MM.1S (cell line): ENCODE data around the gene NDUFAF2.

Experiments used
- DNase-seq: peaks from one replicate; pipeline ENCODE4 v3.0.0-alpha.2; 2015
- H2AFZ ChIP-seq: fragments of 300-600 bp; sonication (generic); 2 replicates; pipeline ENCODE4 v1.6.0; 2016; ENCODE audit warnings: antibody characterized with exemption, low read length
- H3F3A ChIP-seq: fragments of 300-600 bp; sonication (generic); 2 replicates; pipeline ENCODE4 v1.6.1; 2016; ENCODE audit warnings: mild to moderate bottlenecking, antibody characterized with exemption, low read length, moderate library complexity, mixed read lengths; ENCODE audit not compliant: insufficient read depth
- H3K27ac ChIP-seq: fragments of 300-600 bp; sonication (generic); 2 replicates; pipeline ENCODE4 v1.5.1; 2016; ENCODE audit warnings: mild to moderate bottlenecking, low read length
- H3K27me3 ChIP-seq: fragments of 300-600 bp; sonication (generic); replicated peaks from 2 replicates; pipeline ENCODE4 v1.6.0; 2016; ENCODE audit warnings: low read length; ENCODE audit not compliant: insufficient read depth
- H3K36me3 ChIP-seq: fragments of 300-600 bp; sonication (generic); replicated peaks from 2 replicates; pipeline ENCODE4 v1.6.1; 2016; ENCODE audit warnings: mild to moderate bottlenecking, low read length, mixed read lengths; ENCODE audit not compliant: insufficient read depth
- H3K4me1 ChIP-seq: fragments of 300-600 bp; sonication (generic); 2 replicates; pipeline ENCODE4 v1.6.1; 2016; ENCODE audit warnings: low read length, mixed read lengths
- H3K4me2 ChIP-seq: fragments of 300-600 bp; sonication (generic); 2 replicates; pipeline ENCODE4 v1.6.0; 2016; ENCODE audit warnings: low read depth, low read length
- H3K4me3 ChIP-seq: fragments of 300-600 bp; sonication (generic); 2 replicates; pipeline ENCODE4 v1.5.1; 2016; ENCODE audit warnings: low read length, mixed read lengths
- H3K79me2 ChIP-seq: fragments of 300-600 bp; sonication (generic); 2 replicates; pipeline ENCODE4 v1.6.1; 2016; ENCODE audit warnings: mixed run types, low read length, mixed read lengths
- H3K9ac ChIP-seq: fragments of 300-600 bp; sonication (generic); 2 replicates; pipeline ENCODE4 v1.6.1; 2016; ENCODE audit warnings: low read length, mixed read lengths
- H3K9me2 ChIP-seq: fragments of 300-600 bp; sonication (generic); replicated peaks from 2 replicates; pipeline ENCODE4 v1.6.1; 2016; ENCODE audit warnings: mild to moderate bottlenecking, low read length, mixed read lengths; ENCODE audit not compliant: insufficient read depth
- H3K9me3 ChIP-seq: fragments of 300-600 bp; sonication (generic); replicated peaks from 2 replicates; pipeline ENCODE4 v1.6.1; 2016; ENCODE audit warnings: mild to moderate bottlenecking, low read length, mixed read lengths; ENCODE audit not compliant: insufficient read depth
- H4K20me1 ChIP-seq: fragments of 300-600 bp; sonication (generic); 2 replicates; pipeline ENCODE4 v1.6.1; 2016; ENCODE audit warnings: mild to moderate bottlenecking, low read length, moderate library complexity, mixed read lengths; ENCODE audit not compliant: insufficient read depth
- CTCF ChIP-seq: fragments of 300-600 bp; sonication (generic); IDR thresholded peaks from 2 replicates; pipeline ENCODE4 v1.5.1; 2016; ENCODE audit warnings: antibody characterized with exemption, low read length, mixed read lengths
- EZH2 ChIP-seq: fragments of 300-600 bp; sonication (generic); optimal IDR thresholded peaks from 2 replicates; pipeline ENCODE3; 2017; ENCODE audit warnings: low read depth, mild to moderate bottlenecking, antibody characterized with exemption, low read length, mixed read lengths
- EZH2phosphoT487 ChIP-seq: fragments of 300-600 bp; sonication (generic); IDR thresholded peaks from 2 replicates; pipeline ENCODE4 v1.6.1; 2018; ENCODE audit warnings: antibody characterized with exemption, low read length

The NDUFAF2 gene

GRCh38 chr5:61177716-61178115, 232.7 kb downstream of the NDUFAF2 start:
- Histone ChIP-seq H3K36me3 (no peaks in the 10 kb centered on the region), H4K20me1 (no peaks in the 10 kb centered on the region), H3K9ac (no peak overlapping the region), H3K9me3 (no peaks in the 10 kb centered on the region), H3K27ac (no peak overlapping the region), H2AFZ (peak overlapping the region; percentile 21; the same call in 1 of the 2 replicates), H3K4me2 (peak overlapping the region; percentile 17; the same call in 1 of the 2 replicates), H3K27me3 (no peaks in the 10 kb centered on the region), H3K79me2 (no peaks in the 10 kb centered on the region), H3K4me1 (peaks cover 10% of the 10 kb centered on the region; the same call in 1 of the 2 replicates), H3K4me3 (no peak overlapping the region), H3F3A (no peaks in the 10 kb centered on the region), H3K9me2 (no peaks in the 10 kb centered on the region)
- DNase-seq: peak; percentile 58
- TF ChIP-seq EZH2: no peak
- no peak for TF ChIP-seq EZH2phosphoT487
- TF ChIP-seq CTCF: no peak

GRCh38 chr5:61178702-61179101, 233.7 kb downstream of the NDUFAF2 start:
- Histone ChIP-seq H3K4me3 (no peak overlapping the region), H3K27me3 (no peaks in the 10 kb centered on the region), H3K36me3 (no peaks in the 10 kb centered on the region), H3K4me2 (no peak overlapping the region), H3K9me2 (no peaks in the 10 kb centered on the region), H2AFZ (no peak overlapping the region), H3K79me2 (no peaks in the 10 kb centered on the region), H3K9me3 (no peaks in the 10 kb centered on the region), H3K4me1 (peaks cover 10% of the 10 kb centered on the region; the same call in 1 of the 2 replicates), H3K9ac (no peak overlapping the region), H3K27ac (no peak overlapping the region), H4K20me1 (no peaks in the 10 kb centered on the region), H3F3A (no peaks in the 10 kb centered on the region)
- TF ChIP-seq CTCF: no peak
- no peak for TF ChIP-seq EZH2phosphoT487
- TF ChIP-seq EZH2: no peak
- DNase-seq: no peak

- TF ChIP-seq CTCF: no peak
- TF ChIP-seq EZH2: no peak
Measured at GRCh38 chr5:61180886-61181285, 235.9 kb downstream of the NDUFAF2 start.

More at GRCh38 chr5:61180886-61181285, 235.9 kb downstream of the NDUFAF2 start:
- Histone ChIP-seq H3K9me2 (no peaks in the 10 kb centered on the region), H2AFZ (no peak overlapping the region), H3K79me2 (no peaks in the 10 kb centered on the region), H3K9me3 (no peaks in the 10 kb centered on the region), H3K4me3 (no peak overlapping the region), H3F3A (no peaks in the 10 kb centered on the region), H3K9ac (no peak overlapping the region), H3K4me1 (peaks cover 10% of the 10 kb centered on the region; the same call in 1 of the 2 replicates), H3K36me3 (no peaks in the 10 kb centered on the region), H4K20me1 (no peaks in the 10 kb centered on the region), H3K27ac (no peak overlapping the region), H3K4me2 (peak overlapping the region; percentile 35), H3K27me3 (no peaks in the 10 kb centered on the region)
- no peak for DNase-seq
